GM18517 (cell line): ENCODE measurements around the gene CCL28.
"Not testable (repeated sequence)": the region's sequence is repeated elsewhere in the genome, so short reads cannot be mapped to it uniquely, and the experiment has no call there.

ENCODE experiments used
- ATAC-seq: cut with Tn5 transposase; IDR thresholded peaks from one replicate; pipeline ENCODE4 v1.9.1; 2021; ENCODE audit warnings: mild to moderate bottlenecking, moderate library complexity; ENCODE audit not compliant: unreplicated experiment

The CCL28 gene

DNA sequence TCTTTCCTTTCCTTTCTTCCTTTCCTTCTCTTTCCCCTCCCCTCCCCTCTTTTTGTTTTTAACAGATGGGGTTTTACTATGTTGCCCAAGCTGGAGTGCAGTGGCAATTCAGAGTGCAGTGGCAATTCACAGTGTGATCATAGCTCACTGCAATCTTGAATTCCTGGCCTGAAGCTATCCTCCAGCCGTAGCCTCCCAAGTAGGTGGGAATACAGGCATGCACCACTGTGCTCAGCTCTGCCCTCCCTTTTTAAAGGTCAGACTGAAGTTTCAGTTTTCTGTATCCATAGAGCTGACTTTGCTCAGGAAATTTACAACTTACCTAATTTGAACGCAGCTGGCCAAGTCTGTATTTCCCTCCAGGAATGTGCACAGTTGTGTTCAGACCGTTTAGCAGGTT is 696 bp downstream of the CCL28 start:
- ATAC-seq: no peak

DNA sequence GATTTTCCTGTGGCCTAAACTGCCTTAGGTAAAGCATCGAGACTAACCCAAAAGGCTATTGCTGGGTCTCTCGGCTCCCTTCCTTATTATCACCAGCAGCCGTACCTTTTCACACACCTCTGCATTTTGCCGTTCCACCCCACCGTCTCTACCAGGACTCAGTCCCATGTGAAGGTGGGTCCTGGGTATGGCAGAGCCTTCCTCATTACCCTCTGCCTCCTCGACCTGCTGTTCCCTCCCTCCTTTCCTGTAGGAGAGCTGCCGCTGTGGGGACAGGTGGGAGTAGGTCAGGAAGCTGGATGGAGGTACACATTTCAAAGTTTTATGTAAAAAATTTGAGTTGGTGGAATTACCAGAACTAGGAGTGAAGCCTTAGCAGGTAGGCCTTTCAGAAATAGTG is 1.8 kb downstream of the CCL28 start:
- no peak for ATAC-seq

DNA sequence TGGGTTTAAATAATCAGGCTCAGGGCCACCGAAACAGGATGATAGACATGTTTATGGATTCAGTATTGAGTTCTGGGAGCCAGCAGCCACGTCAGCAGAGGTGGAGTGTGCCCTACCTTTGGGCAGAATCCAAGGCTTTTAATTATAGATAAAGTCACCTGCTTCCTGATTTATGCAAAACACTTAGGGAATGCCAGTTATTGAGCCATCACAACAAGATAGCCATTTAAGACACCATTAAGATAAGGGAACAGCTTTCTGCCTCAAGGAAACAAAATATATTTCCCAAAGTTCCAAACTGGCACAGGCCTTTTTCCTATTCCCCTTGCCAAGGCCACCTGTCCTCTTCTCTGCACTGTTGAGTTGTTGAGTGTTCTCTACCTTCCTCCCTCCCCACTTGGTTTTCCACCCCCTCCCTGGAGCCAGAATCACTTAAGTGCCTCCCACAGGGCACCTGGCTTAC is 2.4 kb downstream of the CCL28 start:
- no peak for ATAC-seq

DNA sequence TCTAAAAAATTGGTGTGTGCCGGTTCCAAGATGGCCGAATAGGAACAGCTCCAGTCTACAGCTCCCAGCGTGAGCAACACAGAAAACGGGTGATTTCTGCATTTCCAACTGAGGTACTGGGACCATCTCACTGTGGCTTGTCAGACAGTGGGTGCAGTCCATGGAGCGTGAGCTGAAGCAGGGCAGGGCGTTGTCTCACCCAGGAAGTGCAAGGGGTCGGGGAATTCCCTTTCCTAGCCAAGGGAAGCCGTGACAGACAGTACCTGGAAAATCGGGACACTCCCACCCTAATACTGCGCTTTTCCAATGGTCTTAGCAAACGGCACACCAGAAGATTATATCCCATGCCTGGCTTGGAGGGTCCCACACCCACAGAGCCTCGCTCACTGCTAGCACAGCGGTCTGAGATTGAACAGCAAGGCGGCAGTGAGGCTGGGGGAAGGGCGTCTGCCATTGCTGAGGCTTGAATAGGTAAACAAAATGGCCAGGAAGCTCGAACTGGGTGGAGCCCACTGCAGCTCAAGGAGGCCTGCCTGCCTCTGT is 9.6 kb downstream of the CCL28 start:
- not testable (repeated sequence) for ATAC-seq

DNA sequence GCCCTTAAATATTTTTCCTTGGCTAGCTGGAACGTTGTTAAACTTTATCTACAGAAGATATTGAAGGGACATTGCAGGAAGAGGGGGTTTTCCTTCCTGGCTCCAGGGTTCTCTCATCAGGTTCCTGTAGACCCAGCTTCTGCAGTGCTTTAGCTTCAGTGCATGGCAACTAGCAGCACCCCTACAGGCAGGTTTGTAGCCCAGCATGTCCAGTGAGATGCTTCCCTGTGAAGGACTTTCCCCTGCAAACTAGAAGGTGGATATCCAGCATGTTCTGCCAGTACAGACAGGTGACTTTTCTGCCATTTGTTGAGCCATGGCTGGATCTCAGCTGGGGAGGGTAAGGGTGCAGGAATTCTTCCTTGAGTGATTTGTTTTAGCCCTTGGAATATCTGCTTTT is 10.4 kb downstream of the CCL28 start:
- no peak for ATAC-seq

DNA sequence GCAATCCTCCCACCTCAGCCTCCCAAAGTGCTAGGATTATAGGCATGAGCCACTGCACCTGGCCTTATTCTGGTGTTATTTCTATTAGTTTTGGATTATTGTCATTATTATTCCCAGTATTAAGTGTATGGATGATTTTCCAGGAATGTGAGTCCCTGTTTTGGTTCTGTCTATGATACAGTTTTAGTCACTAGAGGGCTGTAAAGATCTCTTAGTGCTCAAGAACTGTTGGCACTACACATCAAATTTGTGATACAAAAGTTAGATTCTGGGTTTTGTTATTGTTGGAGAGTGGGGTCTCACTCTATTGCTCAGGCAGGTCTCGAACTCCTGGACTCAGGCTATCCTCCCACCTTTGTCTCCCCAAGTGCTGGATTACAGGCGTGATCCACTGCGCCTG is 12.1 kb downstream of the CCL28 start:
- no peak for ATAC-seq

DNA sequence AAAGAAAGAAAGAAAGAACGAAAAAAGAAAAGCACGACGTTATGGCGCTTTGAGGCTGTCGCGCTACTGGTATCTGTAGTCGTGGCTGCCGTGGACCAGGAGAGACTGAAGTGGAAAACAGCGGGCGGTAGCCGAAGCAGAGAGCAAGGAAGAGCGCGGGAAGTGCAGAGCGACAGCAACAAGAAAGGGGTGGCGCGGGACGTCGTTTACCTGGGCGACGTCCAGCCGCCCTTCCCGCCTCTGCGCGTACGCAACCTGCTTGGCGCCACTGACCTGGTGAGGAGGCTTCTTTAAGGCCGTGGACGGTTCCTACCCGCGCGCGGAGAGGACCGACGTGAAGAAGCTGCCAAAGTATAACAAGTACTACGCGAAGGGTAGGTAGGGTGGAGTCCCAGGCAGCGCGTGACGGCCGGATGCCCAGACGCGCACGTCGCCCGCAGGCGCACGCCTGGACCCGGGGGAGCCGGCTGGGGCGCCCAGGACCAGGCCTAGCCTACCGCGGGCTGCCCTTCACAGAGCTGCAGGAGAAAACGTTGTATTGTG is 15.4 kb downstream of the CCL28 start:
- ATAC-seq: peak; percentile 95

DNA sequence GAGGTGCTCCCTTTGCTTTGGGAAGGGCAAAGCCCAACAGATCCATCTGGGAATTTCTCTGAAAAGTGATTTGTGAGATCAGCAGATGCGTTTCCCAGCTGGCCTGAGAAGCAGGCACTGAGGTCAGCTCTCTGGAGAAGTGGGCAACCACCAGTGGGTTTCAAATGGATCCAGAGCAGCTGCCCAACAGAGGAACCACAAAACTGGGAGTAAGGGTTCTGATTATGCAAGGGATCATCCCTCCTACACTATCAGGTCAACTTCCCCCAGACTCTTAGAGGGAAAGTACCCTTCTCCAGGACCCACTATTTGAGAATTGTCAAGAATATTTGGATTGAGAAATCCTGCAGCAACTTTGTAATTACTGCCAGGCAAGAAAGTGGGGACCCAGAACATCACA is 21.7 kb downstream of the CCL28 start:
- ATAC-seq: no peak

DNA sequence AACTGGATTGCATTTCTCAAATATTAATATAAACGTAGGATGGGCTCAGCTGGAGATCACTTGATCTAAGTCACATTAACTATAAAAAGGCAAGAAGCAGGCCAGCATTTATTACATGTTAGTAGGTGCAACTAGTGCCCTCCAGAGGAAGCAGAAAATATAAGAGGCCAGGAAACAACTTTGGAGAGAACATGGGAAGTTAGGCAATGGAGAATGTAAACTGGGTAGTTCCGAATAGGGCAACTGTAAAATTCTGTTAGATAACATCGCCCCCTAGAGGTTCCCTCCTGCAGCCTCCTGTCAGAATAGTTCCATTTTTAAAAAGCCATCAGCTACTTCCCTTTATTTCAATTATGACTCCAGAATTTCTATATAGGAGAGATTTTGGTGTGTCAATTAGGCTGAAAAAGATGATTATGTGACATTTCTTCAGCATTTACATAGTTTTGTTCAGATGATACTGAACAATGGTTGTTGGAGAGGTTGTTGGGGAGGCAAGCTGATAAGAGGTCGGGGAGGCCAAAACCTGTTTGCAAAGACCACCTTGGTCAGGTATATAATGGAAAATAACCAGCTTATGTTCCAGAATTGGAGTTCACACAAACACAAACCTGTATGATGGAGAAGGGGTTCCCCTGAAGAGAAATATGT is 22.4 kb downstream of the CCL28 start:
- ATAC-seq: peak; percentile 68

DNA sequence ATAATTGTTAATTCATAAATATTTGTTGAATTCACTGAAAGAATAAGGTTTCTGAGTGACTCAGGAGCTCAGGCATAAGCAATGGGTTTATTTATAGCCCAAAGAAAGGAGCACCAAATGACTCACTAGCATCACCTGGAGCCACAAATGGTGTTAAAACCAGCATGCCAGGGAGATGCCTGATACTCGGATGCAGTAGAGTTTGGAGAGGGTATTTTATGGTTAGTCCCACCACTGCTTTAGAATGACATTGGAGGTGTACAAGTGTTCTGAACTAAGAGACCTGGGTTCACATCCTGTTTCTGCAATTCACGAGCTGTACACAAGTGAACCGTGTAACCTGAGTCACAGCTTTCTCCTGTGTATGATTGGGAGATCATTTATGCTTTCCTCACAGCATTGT is 25.2 kb downstream of the CCL28 start:
- ATAC-seq: no peak

DNA sequence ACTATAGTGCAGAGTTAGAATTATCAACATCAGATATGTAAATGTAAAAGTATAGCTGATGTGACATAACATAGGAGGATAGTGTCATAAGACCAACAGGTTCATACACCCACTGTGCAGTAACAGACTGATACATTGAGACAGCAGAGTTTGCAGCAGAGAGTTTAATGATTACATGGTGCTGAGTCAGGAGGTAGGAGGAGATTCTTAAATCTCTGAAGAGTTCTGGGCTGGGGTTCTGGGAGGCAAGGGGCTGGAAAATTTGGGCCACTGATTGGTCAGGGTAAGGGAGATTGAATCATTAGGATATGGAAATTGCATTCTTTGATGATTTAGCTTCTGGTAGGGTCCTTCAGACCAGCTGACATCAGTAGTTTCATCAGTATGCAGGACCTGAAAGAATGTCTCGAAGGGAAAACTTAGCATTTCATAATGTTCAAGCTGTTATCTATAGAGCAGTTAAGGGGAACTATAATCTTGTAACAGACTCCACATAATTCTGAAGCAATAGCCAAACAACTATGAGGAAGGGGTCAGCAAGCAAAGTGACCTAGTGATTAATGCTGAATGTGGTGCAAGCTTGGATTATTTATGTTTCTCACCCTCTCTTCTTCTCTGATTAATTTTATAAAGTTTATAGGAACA is 35.6 kb downstream of the CCL28 start:
- ATAC-seq: no peak

DNA sequence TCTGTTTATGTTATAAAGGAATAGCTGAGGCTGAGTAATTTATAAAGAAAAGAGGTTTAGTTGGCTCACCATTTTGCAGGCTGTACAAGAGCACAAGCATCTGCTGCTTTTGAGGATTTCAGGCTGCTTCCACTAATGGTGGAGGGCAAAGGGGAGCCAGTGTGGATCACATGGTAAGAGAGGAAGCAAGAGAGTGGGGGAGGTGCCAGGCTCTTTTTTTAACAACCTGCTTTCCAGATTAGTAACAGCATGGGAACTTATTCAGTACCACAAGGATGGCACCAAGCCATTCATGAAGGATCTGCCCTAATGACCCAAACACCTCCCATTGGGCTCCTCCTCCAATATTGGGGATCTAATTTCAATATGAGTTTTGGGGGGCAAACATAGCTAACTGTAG is 40.4 kb downstream of the CCL28 start:
- no peak for ATAC-seq

DNA sequence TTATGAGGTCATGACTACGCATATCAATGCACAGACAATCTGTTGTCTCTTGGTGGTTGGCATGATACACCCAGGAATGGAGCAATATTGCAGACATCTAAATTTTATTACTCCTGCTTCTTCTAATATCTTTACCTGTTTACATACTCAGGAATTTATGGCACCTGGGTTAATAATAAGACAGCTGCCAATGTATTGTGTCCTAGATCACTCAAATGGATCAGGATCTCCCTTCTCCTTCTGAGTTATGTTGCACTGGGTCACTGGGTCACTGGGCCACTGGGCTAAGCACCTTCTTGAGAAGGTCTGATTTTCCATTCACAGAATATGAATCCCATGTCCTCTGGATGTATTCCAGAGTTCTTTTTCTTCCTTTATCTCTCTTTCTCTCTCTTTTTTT is 41.8 kb downstream of the CCL28 start:
- no peak for ATAC-seq

DNA sequence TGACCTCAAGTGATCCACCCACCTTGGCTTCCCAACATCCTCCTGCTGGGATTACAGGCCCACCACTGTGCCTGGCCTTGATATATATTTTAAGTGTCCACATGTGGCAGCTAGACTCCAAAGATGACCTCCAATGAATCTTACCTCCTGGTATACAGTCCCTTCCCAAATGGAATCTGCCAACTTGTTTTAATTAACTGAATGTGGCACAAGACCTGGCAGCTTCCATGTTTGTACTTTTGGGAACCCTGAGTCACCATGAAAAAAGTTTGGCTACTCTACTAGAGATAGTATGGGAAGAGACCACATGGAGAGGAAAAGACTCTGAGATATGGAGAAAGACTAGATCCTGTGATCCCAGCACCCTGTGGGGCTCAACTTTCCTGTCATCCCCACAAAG is 42.5 kb downstream of the CCL28 start:
- ATAC-seq: no peak

DNA sequence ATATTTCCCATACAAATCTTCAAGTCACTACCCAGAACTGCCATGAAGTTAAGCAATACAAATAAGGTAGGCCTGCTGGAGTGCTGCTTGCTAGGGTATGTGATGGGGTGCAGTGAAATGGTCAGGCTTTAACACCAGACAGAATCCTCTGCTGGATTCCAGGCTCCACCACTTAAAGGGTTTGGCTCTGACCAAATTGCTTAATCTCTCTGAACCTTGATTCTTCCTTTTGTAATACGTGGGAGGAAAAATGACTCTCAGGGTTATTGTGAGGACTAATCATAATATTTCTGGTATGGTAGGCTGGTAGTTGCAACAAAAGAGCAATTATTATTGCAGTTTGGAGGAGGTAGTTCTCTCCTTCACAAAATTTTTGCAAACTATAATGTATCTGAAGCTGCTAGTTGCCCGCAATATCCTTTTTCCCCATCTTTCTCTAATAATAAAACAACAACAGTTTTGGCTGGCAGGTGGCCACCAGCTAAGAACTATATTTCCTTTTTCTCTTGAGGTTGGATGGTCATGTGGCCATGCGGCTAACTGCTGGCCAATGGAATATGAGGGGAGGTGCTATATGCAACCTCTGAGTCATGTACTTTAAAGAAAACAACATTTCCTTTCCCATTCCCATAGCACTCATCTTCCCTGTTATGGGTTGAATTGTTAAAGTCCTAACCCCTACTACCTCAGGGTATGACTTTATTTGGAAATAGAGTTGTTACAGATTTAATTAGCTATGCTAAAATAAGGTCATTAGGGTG is 44.1 kb downstream of the CCL28 start:
- ATAC-seq: no peak

DNA sequence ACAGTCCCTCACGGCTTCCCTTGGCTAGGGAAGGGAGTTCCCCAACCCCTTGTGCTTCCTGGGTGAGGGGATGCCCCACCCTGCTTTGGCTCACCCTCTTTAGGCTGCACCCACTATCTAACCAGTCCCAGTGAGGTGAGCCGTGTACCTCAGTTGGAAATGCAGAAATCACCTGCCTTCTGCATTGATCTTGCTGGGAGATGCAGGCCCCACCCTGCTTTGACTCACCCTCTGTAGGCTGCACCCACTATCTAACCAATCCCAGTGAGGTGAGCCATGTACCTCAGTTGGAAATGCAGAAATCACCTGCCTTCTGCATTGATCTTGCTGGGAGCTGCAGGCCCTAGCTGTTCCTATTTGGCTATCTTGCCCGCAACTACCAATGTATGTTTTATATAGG is 44.7 kb downstream of the CCL28 start:
- ATAC-seq: no peak

DNA sequence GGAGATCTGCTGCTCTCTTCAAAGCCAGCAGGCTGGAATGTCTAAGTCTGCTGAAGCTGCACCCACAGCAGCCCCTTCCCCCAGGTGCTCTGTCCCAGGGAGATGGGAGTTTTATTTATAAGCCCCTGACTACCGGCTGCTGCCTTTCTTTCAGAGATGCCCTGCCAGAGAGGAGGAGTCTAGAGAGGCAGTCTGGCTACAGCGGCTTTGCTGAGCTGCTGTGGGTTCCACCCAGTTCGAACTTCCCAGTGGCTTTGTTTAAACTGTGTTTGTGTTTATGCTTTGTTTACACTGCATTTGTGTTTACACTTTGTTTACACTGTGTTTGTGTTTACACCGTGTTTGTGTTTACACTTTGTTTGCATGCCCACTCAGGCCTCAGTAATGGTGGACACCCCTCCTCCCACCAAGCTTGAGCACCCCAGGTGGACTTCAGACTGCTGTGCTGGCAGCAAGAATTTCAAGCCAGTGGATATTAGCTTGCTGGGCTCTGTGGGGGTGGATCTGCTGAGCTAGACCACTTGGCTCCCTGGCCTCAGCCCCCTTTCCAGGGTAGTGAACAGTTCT is 45.4 kb downstream of the CCL28 start:
- not testable (repeated sequence) for ATAC-seq

DNA sequence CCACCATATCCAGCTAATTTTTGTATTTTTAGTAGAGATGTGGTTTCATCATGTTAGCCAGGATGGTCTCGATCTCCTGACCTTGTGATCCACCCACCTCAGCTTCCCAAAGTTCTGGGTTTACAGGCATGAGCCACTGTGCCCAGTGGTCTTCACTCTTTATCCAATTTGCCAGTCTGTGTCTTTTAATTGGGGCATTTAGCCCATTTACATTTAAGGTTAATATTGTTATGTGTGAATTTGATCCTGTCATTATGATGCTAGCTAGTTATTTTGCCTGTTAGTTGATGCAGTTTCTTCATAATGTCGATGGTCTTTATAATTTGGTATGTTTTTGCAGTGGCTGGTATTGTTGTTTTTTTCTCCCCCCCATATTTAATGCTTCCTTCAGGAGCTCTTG is 47.0 kb downstream of the CCL28 start:
- not testable (repeated sequence) for ATAC-seq

DNA sequence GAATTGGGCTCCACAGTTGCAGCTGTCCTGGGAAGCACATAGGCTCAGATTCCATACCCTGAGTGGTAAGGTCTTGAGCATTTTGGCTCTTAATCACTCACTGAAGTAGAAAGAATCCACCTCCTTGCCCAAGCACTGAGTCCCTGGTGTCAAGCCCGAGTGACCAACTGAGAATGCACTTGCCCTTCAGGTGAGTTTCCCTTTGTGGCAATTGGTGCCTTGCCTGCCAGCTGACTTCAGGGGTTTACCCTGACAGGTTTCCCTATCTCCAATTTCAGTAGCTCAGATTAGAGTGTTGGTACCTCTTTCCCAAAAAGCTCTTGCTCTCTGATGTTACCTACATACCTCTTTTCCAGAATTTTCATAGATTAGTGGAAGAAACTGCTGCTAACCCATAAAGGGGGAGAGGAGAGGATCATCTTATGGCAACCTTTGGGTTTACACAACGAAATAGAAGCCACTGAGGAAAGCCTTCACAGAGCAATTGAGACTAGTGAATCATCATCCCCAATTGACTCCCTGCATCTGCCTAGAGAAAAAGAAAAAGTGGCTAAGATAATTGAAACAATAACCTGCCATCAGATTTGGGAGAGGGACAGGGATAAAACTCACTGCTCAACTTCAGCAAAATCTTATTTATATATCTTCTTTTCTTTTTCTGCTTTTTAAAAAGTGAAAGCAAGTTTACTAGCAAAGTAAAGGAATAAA is 48.6 kb downstream of the CCL28 start:
- ATAC-seq: no peak

DNA sequence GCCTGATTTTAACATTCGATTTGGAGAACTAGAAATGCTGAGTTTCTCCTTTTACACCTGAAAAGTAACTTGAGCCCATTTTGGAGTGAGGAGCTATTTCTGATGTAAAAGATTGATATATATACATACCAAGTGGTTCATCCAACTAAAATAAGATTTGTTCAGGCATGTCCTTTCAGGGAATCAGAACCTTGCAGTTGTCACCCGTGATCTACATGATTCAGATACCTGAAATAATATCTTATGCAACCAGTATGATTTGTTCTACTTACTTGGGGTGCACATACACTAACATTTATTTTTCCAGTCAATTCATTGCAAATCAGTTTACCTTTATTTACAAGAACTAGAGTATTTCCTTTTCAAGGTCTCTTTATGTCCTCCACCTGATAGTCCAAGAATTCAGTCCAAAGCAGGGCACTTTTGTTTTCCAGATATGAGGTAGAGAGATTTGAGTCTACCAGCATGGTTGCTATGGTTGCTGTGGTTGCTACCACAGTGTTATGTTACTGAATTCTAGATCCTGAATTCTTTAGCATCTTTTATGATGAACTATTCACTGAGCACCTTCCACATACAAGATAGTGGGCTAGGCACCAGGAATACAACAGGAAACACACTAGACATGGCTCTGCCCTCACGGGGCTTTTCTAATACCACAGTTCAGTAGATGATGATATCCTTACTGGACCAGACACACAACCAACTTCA is 49.3 kb downstream of the CCL28 start:
- ATAC-seq: no peak
